Type B pancreatic cell (in vitro differentiated cells): ENCODE measurements around the gene ARHGAP15. TPM values are rescaled to one million over a fixed set of nuclear protein-coding genes. Genes with fewer than 3 reads are reported as not detected.

Source experiments
- DNase-seq: peaks from one replicate; pipeline ENCODE4 v3.0.0; 2021; ENCODE audit warnings: mixed read lengths; ENCODE audit not compliant: unreplicated experiment; ENCODE audit errors: extremely low spot score
- H3K27ac Mint-ChIP-seq: 2 replicates; pipeline ENCODE4 v1.8.0; 2021; ENCODE audit warnings: mild to moderate bottlenecking, mixed read lengths
- H3K27me3 Mint-ChIP-seq: 2 replicates; pipeline ENCODE4 v1.8.0; 2021; ENCODE audit warnings: mixed read lengths
- H3K36me3 Mint-ChIP-seq: 2 replicates; pipeline ENCODE4 v1.8.0; 2021; ENCODE audit warnings: mixed read lengths
- H3K4me1 Mint-ChIP-seq: one replicate; pipeline ENCODE4 v1.8.0; 2021; ENCODE audit warnings: mixed read lengths; ENCODE audit not compliant: unreplicated experiment
- H3K4me3 Mint-ChIP-seq: 2 replicates; pipeline ENCODE4 v1.8.0; 2021; ENCODE audit warnings: mild to moderate bottlenecking, mixed read lengths
- H3K9me3 Mint-ChIP-seq: 2 replicates; pipeline ENCODE4 v1.8.0; 2021; ENCODE audit warnings: mixed read lengths
- total RNA-seq: library from RNA; stranded (reverse); gene quantifications from 2 replicates; pipeline ENCODE4 v1.2.1, GENCODE V29; 2021; ENCODE audit warnings: low replicate concordance
- TF ChIP-seq, protein P1 (sequence below): fragments of 200-600 bp; sonication (generic); conservative IDR thresholded peaks from 2 replicates; pipeline ENCODE4 v1.5.0; 2021; ENCODE audit warnings: antibody characterized with exemption, mild to moderate bottlenecking

ARHGAP15 gene
- total RNA-seq, 1 donor from 2014 or later = not detected

DNA sequence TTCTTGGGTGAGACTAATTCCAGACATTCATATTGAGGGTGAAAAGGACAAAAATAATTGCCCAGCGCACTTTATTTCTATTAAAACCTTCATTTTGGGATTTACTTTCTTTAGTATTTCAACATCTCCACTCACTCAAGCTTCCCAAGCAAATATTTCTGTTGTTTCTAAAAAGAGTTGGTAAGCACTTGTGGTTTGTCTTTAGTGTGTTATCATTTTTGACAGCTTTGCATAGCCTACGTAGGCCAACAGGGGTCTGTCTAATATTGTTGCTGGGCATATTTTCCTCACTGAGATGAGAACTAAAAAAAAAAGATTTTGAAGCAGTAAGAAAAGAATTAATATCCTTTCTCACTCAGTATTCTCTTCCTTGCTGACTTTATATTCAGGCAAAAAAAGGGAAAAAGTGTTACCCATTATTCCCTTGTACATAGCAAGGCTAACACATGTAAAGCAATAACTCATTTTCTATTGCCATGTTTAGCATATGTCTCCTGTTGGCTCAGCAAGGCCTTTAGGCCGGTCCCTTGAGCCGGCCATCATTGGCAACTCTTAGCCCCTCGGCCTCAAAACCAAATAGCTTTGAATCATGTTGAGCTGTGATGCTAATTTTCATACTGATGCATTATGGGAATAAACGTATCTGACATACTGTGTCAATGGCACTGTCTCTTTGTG is 494.2 kb downstream of the ARHGAP15 start:
- H3K27ac Mint-ChIP-seq = no peak overlapping the region
- H3K4me1 Mint-ChIP-seq = peaks cover 13% of the 10 kb centered on the region
- no peak for DNase-seq
- TF ChIP-seq, protein P1, sequence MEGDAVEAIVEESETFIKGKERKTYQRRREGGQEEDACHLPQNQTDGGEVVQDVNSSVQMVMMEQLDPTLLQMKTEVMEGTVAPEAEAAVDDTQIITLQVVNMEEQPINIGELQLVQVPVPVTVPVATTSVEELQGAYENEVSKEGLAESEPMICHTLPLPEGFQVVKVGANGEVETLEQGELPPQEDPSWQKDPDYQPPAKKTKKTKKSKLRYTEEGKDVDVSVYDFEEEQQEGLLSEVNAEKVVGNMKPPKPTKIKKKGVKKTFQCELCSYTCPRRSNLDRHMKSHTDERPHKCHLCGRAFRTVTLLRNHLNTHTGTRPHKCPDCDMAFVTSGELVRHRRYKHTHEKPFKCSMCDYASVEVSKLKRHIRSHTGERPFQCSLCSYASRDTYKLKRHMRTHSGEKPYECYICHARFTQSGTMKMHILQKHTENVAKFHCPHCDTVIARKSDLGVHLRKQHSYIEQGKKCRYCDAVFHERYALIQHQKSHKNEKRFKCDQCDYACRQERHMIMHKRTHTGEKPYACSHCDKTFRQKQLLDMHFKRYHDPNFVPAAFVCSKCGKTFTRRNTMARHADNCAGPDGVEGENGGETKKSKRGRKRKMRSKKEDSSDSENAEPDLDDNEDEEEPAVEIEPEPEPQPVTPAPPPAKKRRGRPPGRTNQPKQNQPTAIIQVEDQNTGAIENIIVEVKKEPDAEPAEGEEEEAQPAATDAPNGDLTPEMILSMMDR = peak; percentile 26
- peaks cover 8% of the 10 kb centered on the region for H3K9me3 Mint-ChIP-seq
- no peaks in the 10 kb centered on the region for H3K36me3 Mint-ChIP-seq
- peaks cover 3% of the 10 kb centered on the region for H3K27me3 Mint-ChIP-seq
- H3K4me3 Mint-ChIP-seq = no peak overlapping the region

DNA sequence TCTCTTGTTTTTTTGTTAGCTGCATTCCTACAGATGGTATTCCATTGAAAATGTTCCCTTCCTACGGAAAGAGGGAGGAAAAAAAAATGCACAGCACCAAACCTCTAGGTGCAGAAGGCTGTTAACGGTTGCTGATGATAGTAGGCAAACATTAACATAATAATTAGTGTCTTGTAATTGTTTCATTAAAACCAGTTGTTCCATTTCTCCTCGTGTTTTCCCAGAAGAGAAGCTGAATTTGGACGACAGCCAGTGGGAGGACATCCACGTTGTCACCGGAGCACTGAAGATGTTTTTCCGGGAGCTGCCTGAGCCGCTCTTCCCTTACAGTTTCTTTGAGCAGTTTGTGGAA is 494.7 kb downstream of the ARHGAP15 start:
- Mint-ChIP-seq H3K4me1 (peaks cover 13% of the 10 kb centered on the region), H3K27ac (no peak overlapping the region), H3K4me3 (no peak overlapping the region), H3K27me3 (peaks cover 3% of the 10 kb centered on the region), H3K9me3 (peaks cover 12% of the 10 kb centered on the region), H3K36me3 (no peaks in the 10 kb centered on the region)
- DNase-seq = no peak
- TF ChIP-seq, protein P1 = no peak

DNA sequence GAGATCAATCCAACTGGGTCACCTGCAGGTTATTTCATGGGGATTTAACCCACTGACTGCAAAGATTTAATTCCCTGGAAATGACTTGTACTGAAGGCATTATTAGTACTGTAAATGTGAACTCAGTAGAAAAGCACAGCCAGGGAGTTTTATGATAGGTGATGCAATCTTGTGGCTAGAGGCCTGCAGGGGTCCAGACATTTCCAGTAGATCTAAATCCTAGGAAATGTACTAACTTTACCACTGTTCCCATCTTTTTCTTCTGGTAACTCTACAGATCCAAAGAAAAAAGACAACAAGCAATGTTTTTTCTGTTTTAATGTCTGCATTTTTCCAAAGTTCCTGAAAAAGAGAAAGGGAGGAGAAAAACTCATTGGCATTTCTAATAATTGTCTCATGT is 500.1 kb downstream of the ARHGAP15 start:
- no peaks in the 10 kb centered on the region for H3K36me3 Mint-ChIP-seq
- no peak overlapping the region for H3K4me3 Mint-ChIP-seq
- H3K27ac Mint-ChIP-seq = no peak overlapping the region
- no peaks in the 10 kb centered on the region for H3K27me3 Mint-ChIP-seq
- TF ChIP-seq, protein P1 = no peak
- DNase-seq = no peak
- H3K9me3 Mint-ChIP-seq = peaks cover 12% of the 10 kb centered on the region
- H3K4me1 Mint-ChIP-seq = peaks cover 4% of the 10 kb centered on the region

DNA sequence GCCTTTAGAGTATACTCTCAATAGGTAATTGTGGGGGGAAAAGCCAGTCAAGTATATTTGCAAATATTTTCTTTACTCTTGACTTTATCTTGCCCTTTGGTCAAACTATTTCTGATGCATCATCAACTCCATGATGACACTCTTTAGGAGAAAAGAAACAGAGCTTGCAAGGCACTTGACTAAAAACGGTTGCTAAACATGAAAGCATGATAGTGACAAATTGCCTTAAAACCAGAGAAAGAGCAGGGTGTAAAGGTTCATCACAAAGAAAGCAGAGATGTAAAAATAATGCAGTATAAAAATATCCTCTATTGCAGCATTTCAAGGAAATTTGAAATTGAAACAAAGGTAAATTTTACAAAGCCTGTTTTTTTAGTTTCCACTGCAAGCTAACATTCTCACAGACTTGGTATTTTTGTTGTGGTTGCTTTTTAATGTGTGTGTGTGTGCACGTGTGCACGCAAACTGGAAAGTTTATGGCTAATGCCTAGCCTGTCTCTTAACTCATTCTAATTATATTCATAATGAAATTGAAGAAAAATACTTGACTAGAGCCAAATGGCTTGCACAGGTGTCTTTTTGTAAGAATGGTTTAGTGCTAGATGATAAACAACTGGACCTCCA is 503.6 kb downstream of the ARHGAP15 start:
- H3K27me3 Mint-ChIP-seq = no peaks in the 10 kb centered on the region
- H3K9me3 Mint-ChIP-seq = peaks cover 12% of the 10 kb centered on the region
- no peak for DNase-seq
- peaks cover 7% of the 10 kb centered on the region for H3K4me1 Mint-ChIP-seq
- H3K4me3 Mint-ChIP-seq = no peak overlapping the region
- H3K36me3 Mint-ChIP-seq = no peaks in the 10 kb centered on the region
- TF ChIP-seq, protein P1 = no peak
- H3K27ac Mint-ChIP-seq = no peak overlapping the region

DNA sequence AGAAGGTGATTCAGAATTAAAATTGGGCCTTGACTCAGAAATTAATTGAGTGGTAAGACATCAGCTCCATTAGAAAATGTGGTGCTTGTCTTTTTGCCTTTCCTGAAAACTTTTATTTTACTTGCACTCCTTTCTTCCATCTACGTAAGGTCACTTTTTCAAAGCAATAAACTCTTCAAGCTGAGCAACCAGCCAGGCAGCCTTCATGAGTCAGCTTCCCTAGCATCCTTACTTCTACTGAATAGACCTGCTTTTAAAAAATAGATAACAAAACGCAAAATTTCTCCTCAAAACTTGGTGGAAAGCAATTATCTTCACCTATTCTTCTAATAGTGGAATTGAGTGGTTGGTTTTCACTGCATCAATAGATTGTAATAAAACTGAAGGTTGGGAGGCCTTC is 504.2 kb downstream of the ARHGAP15 start:
- Mint-ChIP-seq H3K4me3 (no peak overlapping the region), H3K4me1 (peaks cover 7% of the 10 kb centered on the region), H3K27ac (no peak overlapping the region), H3K9me3 (peaks cover 11% of the 10 kb centered on the region), H3K27me3 (no peaks in the 10 kb centered on the region), H3K36me3 (no peaks in the 10 kb centered on the region)
- DNase-seq = no peak
- TF ChIP-seq, protein P1 = no peak
